GM18519 (cell line): ENCODE data around the gene RANBP3.

Experiments used
- ATAC-seq: cut with Tn5 transposase; IDR thresholded peaks from one replicate; pipeline ENCODE4 v1.9.1; 2021; ENCODE audit warnings: mild to moderate bottlenecking, moderate library complexity; ENCODE audit not compliant: unreplicated experiment, low FRiP score

RANBP3 gene

GRCh38 chr19:5953030-5953589 lies 24.8 kb downstream of the RANBP3 start:
- no peak for ATAC-seq

- no peak for ATAC-seq
These were observed 25.5 kb downstream of the RANBP3 start for GRCh38 chr19:5952193-5953029.

GRCh38 chr19:5951338-5951861 lies 26.5 kb downstream of the RANBP3 start:
- no peak for ATAC-seq

GRCh38 chr19:5950741-5951140 lies 27.2 kb downstream of the RANBP3 start:
- no peak for ATAC-seq

- no peak for ATAC-seq
These were observed 28.1 kb downstream of the RANBP3 start for GRCh38 chr19:5949792-5950305.

- no peak for ATAC-seq
These were observed 29.0 kb downstream of the RANBP3 start for GRCh38 chr19:5948752-5949564.

GRCh38 chr19:5947435-5947834 lies 30.5 kb downstream of the RANBP3 start:
- ATAC-seq = no peak

GRCh38 chr19:5943623-5944022 lies 34.3 kb downstream of the RANBP3 start:
- no peak for ATAC-seq

- no peak for ATAC-seq
These were observed 34.9 kb downstream of the RANBP3 start for GRCh38 chr19:5943045-5943444.

GRCh38 chr19:5941673-5942072 lies 36.3 kb downstream of the RANBP3 start:
- ATAC-seq = no peak

- ATAC-seq = no peak
These were observed 37.4 kb downstream of the RANBP3 start for GRCh38 chr19:5940260-5941208.

GRCh38 chr19:5937550-5937949 lies 40.4 kb downstream of the RANBP3 start:
- no peak for ATAC-seq

- ATAC-seq = no peak
These were observed 41.7 kb downstream of the RANBP3 start for GRCh38 chr19:5936292-5936592.

GRCh38 chr19:5935473-5936291 lies 42.3 kb downstream of the RANBP3 start:
- ATAC-seq = no peak

- no peak for ATAC-seq
These were observed 43.0 kb downstream of the RANBP3 start for GRCh38 chr19:5934774-5935472.

- ATAC-seq = no peak
These were observed 43.9 kb downstream of the RANBP3 start for GRCh38 chr19:5934069-5934401.

GRCh38 chr19:5933391-5934068 lies 44.4 kb downstream of the RANBP3 start:
- ATAC-seq = no peak

GRCh38 chr19:5932609-5933262 lies 45.2 kb downstream of the RANBP3 start:
- ATAC-seq = no peak
